Fibroblast of mammary gland (primary cell): ENCODE data around the gene RPRML.

Source experiments
- DNase-seq: peaks from one replicate; pipeline ENCODE4 v3.0.0-alpha.2; 2010; ENCODE audit warnings: low read depth
- H3K4me3 ChIP-seq: 2 replicates; pipeline ENCODE4 v1.5.1; 2011; ENCODE audit warnings: low read depth, mild to moderate bottlenecking, low read length, moderate library complexity; ENCODE audit not compliant: control insufficient read depth
- CTCF ChIP-seq: conservative IDR thresholded peaks from 2 replicates; pipeline ENCODE4 v1.5.1; 2011; ENCODE audit warnings: low read depth, low read length, inconsistent platforms; ENCODE audit not compliant: control insufficient read depth, insufficient read depth

The RPRML gene

GRCh38 chr17:46952115-46952514 is 26.9 kb downstream of the RPRML start:
- no peak overlapping the region for H3K4me3 ChIP-seq
- TF ChIP-seq CTCF: no peak
- no peak for DNase-seq

- no peak for TF ChIP-seq CTCF
- H3K4me3 ChIP-seq: no peak overlapping the region
Observed at GRCh38 chr17:46951706-46952105, 27.3 kb downstream of the RPRML start.

GRCh38 chr17:46950997-46951621 is 27.9 kb downstream of the RPRML start:
- no peak for TF ChIP-seq CTCF
- H3K4me3 ChIP-seq: no peak overlapping the region
- DNase-seq: no peak

More at GRCh38 chr17:46951706-46952105, 27.3 kb downstream of the RPRML start:
- DNase-seq: no peak

GRCh38 chr17:46950342-46950996 is 28.6 kb downstream of the RPRML start:
- no peak for TF ChIP-seq CTCF
- no peak for DNase-seq
- H3K4me3 ChIP-seq: no peak overlapping the region

- no peak for TF ChIP-seq CTCF
- no peak overlapping the region for H3K4me3 ChIP-seq
- peak; percentile 28 for DNase-seq
Observed at GRCh38 chr17:46949291-46950174, 29.5 kb downstream of the RPRML start.

- H3K4me3 ChIP-seq: no peak overlapping the region
- no peak for DNase-seq
- TF ChIP-seq CTCF: no peak
Observed at GRCh38 chr17:46948544-46948943, 30.5 kb downstream of the RPRML start.
